Thyroid gland (tissue), 4 donors: ENCODE measurements around the gene MICAL3. TPM values are rescaled to one million over a fixed set of nuclear protein-coding genes. Genes with fewer than 3 reads are reported as not detected.

ENCODE experiments used
- DNase-seq, 2 donors: peaks; one replicate each; pipeline ENCODE4 v3.0.0-alpha.2; 2019
- H3K27ac ChIP-seq, 3 donors: fragments of 200-600 bp; sonication (generic); 1 replicate in 2 of 3; 2 replicates in 1 of 3; pipeline ENCODE4 v1.5.1; 2016 to 2019; ENCODE audit warnings: mild to moderate bottlenecking in 1 of 3, moderate library complexity in 1 of 3
- H3K27me3 ChIP-seq: fragments of 200-600 bp; sonication (generic); one replicate; pipeline ENCODE4 v1.5.1; 2019
- H3K36me3 ChIP-seq, 2 donors: fragments of 200-600 bp; sonication (generic); one replicate each; pipeline ENCODE4 v1.5.1; 2016 to 2019
- H3K4me1 ChIP-seq, 2 donors: fragments of 200-600 bp; sonication (generic); one replicate each; pipeline ENCODE4 v1.5.1; 2017 to 2019
- H3K4me3 ChIP-seq, 3 donors: fragments of 200-600 bp; sonication (generic); replicated peaks in 1 of 3; 1 replicate in 2 of 3; 2 replicates in 1 of 3; pipeline ENCODE4 v1.5.1; 2016; ENCODE audit warnings: mild to moderate bottlenecking in 1 of 3
- H3K9me3 ChIP-seq: fragments of 200-600 bp; sonication (generic); one replicate; pipeline ENCODE4 v1.5.1; 2017
- POLR2A ChIP-seq, 2 donors: fragments of 450-650 bp; IDR thresholded peaks; one replicate each; pipeline ENCODE4 v1.6.1; 2017; ENCODE audit warnings: antibody characterized with exemption in 2 of 2, mild to moderate bottlenecking in 2 of 2, moderate library complexity in 1 of 2
- WGBS, 2 donors: methylation state at CpG; one replicate each; pipeline ENCODE4 v1.1.5; 2017; 5-methylcytosine and 5-hydroxymethylcytosine counted together
- intact Hi-C: fragments of 100-400 bp; cut with DNase I; formaldehyde crosslinking; loops from one replicate; pipeline ENCODE4 v1.15.1; 2023
- total RNA-seq, 4 donors: library from RNA; depleted of rRNA; stranded (reverse); fragments of >200 nt; gene quantifications; one replicate each; pipeline ENCODE4 v1.2.3, GENCODE V29; 2016
- TF ChIP-seq, protein P1 (sequence below), 6 experiments: fragments of 200-600 bp in 3 of 6; fragments of 450-650 bp in 3 of 6; sonication (generic) in 3 of 6; IDR thresholded peaks; one replicate each; pipeline ENCODE4 v1.5.1; 2016 to 2019; ENCODE audit warnings: antibody characterized with exemption in 6 of 6, mild to moderate bottlenecking in 2 of 6, inconsistent platforms in 1 of 6, moderate library complexity in 1 of 6

MICAL3 gene
- total RNA-seq, 4 donors from 2014 or later, result 31.8 to 53.8 (median 43.6) TPM

DNA sequence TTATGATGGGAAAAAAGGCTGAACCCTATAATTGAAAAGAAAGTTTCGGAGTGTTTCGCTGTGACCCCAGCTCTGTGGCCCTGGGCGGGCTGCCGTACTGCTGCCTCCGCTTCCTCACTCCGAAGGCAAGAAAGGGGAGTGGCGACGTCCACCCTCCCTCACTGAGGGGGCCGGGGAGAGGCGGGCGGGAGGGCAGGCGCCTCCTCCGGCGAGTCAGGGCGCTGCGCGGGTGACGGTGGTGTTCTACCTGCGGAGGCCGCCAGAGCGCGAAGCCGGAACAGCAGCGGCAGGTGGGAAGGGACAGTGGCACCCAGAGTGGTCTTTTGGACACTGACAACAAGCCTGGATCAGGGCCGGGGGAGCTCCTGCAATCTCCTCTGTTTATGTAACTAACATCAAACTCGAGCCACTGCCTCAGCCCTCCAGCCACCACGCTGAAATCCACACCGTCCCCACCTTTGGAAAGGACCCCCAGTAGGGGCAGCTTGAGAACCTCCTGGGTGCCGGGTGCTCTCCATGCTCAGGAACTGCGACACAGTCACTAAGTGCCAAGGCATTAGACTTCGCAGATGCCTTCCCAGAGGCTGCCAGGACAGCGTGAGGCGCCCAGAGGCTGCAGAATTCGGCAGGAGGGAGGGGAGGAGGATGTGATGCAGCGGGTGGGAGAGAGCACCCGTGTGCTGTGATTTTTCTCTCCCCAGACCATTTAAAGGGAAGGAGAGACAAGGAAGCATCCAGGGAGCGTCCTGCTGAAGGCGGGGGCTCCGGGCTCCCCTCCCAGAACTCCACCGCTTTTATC is 275.6 kb downstream of the MICAL3 start:
- TF ChIP-seq, protein P1, sequence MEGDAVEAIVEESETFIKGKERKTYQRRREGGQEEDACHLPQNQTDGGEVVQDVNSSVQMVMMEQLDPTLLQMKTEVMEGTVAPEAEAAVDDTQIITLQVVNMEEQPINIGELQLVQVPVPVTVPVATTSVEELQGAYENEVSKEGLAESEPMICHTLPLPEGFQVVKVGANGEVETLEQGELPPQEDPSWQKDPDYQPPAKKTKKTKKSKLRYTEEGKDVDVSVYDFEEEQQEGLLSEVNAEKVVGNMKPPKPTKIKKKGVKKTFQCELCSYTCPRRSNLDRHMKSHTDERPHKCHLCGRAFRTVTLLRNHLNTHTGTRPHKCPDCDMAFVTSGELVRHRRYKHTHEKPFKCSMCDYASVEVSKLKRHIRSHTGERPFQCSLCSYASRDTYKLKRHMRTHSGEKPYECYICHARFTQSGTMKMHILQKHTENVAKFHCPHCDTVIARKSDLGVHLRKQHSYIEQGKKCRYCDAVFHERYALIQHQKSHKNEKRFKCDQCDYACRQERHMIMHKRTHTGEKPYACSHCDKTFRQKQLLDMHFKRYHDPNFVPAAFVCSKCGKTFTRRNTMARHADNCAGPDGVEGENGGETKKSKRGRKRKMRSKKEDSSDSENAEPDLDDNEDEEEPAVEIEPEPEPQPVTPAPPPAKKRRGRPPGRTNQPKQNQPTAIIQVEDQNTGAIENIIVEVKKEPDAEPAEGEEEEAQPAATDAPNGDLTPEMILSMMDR (IDR thresholded peaks at IDR 0.05), result no peak
- TF ChIP-seq POLR2A (IDR thresholded peaks at IDR 0.05), result no peak
- H3K27ac ChIP-seq, result no peak overlapping the region
- DNase-seq, result no peak
- no peaks in the 10 kb centered on the region for H3K27me3 ChIP-seq
- intact Hi-C loops, result no loop called here
- no peaks in the 10 kb centered on the region for H3K9me3 ChIP-seq
- no peak overlapping the region for H3K4me3 ChIP-seq
- no peaks in the 10 kb centered on the region for H3K36me3 ChIP-seq
- H3K4me1 ChIP-seq, result no peaks in the 10 kb centered on the region
- 70 to 79% methylated on average over 38 to 39 of the region's 40 CpGs for WGBS, 2 donors

DNA sequence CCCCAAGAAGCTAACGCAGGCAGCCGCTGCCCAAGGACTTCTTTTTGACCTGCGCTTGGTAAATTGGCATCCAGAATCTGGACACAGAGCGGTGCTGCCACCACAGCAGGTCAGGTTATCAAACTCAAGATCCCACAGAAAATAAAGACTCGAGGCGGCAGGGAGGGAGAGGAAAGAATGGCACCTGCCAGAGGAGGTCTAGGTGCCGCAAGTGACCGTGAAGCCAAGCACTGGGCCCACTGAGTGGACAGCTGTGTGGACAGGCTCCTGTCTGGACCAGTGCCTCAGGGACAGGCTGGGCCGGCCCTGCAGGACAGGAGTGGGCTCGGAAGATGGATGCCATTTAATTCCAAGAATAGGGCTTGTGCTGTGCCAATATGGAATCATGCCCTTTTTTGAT is 277.4 kb downstream of the MICAL3 start:
- no peak overlapping the region for H3K4me3 ChIP-seq
- no peak overlapping the region for H3K27ac ChIP-seq
- TF ChIP-seq, protein P1 (IDR thresholded peaks at IDR 0.05), result no peak
- no peak for TF ChIP-seq POLR2A (IDR thresholded peaks at IDR 0.05)
- intact Hi-C loops, result no loop called here
- no peaks in the 10 kb centered on the region for H3K27me3 ChIP-seq
- H3K36me3 ChIP-seq, result no peaks in the 10 kb centered on the region
- 94 to 95% methylated on average over 10 of the region's 10 CpGs for WGBS, 2 donors
- no peak for DNase-seq
- H3K4me1 ChIP-seq, result no peaks in the 10 kb centered on the region
- no peaks in the 10 kb centered on the region for H3K9me3 ChIP-seq

DNA sequence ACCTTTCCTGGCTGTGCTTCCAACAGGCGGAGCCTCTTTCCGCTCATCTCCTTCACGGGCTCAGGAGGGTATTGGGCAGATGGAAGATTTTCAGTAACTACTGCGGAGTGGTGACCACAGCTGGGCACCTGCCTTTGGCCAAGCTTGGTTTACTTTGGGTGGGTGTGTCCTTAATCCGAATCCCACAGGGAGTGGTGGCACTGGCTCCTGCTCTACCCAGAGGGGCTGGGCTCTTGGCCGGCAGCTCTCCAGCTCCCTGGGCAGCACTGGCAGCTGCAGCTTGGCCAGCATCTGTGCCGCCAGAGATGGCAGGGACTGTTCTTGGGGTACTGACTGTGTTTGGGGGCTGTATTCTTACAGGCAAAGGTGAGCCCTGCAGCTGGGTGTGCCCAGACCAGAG is 279.9 kb downstream of the MICAL3 start:
- H3K36me3 ChIP-seq, result no peaks in the 10 kb centered on the region
- TF ChIP-seq, protein P1 (IDR thresholded peaks at IDR 0.05), result no peak
- TF ChIP-seq POLR2A (IDR thresholded peaks at IDR 0.05), result no peak
- intact Hi-C loops, result loop anchor here (5.0 kb wide), 1 partner anchor 333 kb away; the partner anchor contains the start of gene PEX26
- no peak overlapping the region for H3K27ac ChIP-seq
- no peaks in the 10 kb centered on the region for H3K4me1 ChIP-seq
- no peak overlapping the region for H3K4me3 ChIP-seq
- 65 to 70% methylated on average over 7 of the region's 7 CpGs for WGBS, 2 donors
- H3K27me3 ChIP-seq, result no peaks in the 10 kb centered on the region
- DNase-seq, result no peak
- no peaks in the 10 kb centered on the region for H3K9me3 ChIP-seq

DNA sequence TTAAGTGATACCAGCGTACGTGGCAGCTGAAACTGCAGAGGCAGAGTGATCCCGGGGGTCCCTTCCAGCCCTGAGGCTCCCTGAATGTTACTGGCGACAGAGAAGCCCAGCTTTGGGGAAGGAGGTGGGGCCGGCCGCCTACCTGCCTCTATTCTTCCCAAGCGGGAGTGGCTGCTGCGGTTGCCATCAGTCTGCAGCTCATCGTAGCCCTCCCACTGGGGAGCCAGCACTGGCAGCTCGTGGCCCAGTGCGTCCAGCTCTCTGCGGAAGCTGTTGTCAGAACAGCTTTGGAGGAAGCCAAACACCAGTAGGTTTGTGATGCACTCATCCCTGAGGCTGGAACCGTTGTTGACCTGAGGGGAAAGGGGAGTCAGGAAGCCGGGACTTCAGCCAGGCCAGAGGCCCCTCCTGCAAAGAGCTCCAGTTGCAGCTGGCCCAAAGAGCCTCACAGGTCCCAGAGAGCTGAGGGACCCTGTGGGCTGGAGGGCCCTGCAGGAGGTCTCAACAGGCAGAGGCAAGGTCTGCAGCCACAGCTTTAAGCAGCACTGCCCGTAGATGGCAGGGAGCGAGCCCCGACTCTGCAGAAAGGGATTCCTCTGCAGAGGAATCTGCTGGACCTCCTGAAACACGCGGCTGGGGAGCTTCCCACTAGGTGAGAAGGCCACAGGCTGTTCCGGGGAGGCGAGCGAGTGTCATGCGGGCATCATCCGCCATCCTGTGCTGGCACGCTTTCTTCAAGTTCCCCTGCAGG is 280.5 kb downstream of the MICAL3 start:
- Histone ChIP-seq H3K27ac (no peak overlapping the region), H3K36me3 (no peaks in the 10 kb centered on the region), H3K9me3 (no peaks in the 10 kb centered on the region), H3K4me1 (no peaks in the 10 kb centered on the region), H3K4me3 (no peak overlapping the region), H3K27me3 (no peaks in the 10 kb centered on the region)
- 68 to 71% methylated on average over 13 to 25 of the region's 25 CpGs for WGBS, 2 donors
- DNase-seq, result no peak
- TF ChIP-seq, protein P1 (IDR thresholded peaks at IDR 0.05), result no peak
- TF ChIP-seq POLR2A (IDR thresholded peaks at IDR 0.05), result no peak
- intact Hi-C loops, result loop anchor here (5.0 kb wide), 1 partner anchor 333 kb away; the partner anchor contains the start of gene PEX26

DNA sequence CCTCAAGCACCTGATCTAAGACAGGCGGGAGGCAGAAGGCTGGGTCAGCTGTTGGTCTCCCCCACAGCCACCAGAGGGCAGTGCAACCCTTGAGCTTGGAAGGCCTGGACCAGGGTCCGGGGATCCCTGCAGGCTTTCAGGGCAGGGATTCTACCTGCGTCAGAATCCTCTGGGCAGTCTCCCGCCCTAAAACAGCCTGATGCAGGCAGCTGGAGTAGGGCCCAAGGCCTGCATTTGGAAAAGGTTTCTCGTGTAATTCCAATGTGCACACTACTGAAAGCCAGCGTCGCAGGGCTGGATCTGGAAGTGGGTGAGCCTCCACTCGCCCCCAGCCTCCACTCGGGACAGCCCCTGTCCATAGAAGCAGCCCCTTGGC is 281.8 kb downstream of the MICAL3 start:
- intact Hi-C loops, result loop anchor here (5.0 kb wide), 1 partner anchor 335 kb away; the partner anchor contains the start of gene PEX26
- no peak for TF ChIP-seq POLR2A (IDR thresholded peaks at IDR 0.05)
- TF ChIP-seq, protein P1 (IDR thresholded peaks at IDR 0.05), result peak; percentile 44 to 86 (median 63)
- WGBS, 2 donors, result 60% methylated on average over 3 to 5 of the region's 9 CpGs
- Histone ChIP-seq H3K9me3 (no peaks in the 10 kb centered on the region), H3K4me3 (no peak overlapping the region), H3K36me3 (no peaks in the 10 kb centered on the region), H3K4me1 (no peaks in the 10 kb centered on the region), H3K27ac (no peak overlapping the region), H3K27me3 (no peaks in the 10 kb centered on the region)
- DNase-seq, result peak; percentile 54 to 68
